Epithelial cell of proximal tubule (primary cell): ENCODE data around the gene PPP1R3F. TPM values are rescaled to one million over a fixed set of nuclear protein-coding genes. Genes with fewer than 3 reads are reported as not detected.

Experiments
- DNase-seq: peaks from one replicate; pipeline ENCODE4 v3.0.0-alpha.2; 2011; ENCODE audit warnings: low read depth
- H3K4me3 ChIP-seq: 2 replicates; pipeline ENCODE4 v1.5.1; 2011; ENCODE audit warnings: low read depth, mild to moderate bottlenecking, low read length
- total RNA-seq: library from RNA; depleted of rRNA; stranded (reverse); fragments of >200 nt; gene quantifications from 2 replicates; pipeline ENCODE4 v1.2.3, GENCODE V29; 2015
- TF ChIP-seq, protein P1 (sequence below): conservative IDR thresholded peaks from 2 replicates; pipeline ENCODE4 v1.5.1; 2012; ENCODE audit warnings: low read depth, mild to moderate bottlenecking, low read length

The PPP1R3F gene
- total RNA-seq, 1 donor from 2014 or later: 2.3 TPM

DNA sequence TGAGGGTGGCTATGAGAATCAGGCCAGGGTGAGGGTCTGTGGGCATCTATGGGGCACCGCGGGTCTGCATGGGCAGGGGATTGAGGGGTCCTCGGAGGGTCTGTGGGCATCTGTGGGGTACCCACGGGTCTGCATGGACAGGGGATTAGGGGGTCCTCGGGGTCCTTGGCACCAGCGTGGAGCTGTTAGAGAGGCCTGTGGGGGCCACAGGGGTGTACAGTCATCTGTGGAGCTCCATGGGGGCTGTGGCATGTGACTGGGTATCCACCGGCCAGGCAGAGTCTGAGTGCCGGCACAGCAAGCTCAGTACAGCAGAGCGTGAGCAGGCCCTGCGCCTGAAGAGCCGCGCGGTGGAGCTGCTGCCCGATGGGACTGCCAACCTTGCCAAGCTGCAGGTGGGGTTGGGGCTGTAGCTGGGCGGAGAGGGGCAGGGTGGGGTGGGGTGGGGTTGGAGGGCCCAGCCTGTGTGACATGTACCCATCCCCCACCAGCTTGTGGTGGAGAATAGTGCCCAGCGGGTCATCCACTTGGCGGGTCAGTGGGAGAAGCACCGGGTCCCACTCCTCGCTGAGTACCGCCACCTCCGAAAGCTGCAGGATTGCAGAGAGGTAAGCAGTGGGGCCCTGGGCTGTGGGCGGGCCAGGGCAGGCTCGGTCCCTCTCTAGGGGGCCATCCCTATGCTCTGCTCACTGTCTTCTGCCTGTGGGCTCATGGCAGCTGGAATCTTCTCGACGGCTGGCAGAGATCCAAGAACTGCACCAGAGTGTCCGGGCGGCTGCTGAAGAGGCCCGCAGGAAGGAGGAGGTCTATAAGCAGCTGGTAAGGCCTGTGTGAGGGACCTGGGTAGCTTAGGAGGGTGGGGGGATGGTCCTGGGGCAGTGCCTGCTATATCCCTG is 21.4 kb upstream of the PPP1R3F start:
- no peak overlapping the region for H3K4me3 ChIP-seq
- TF ChIP-seq, protein P1, sequence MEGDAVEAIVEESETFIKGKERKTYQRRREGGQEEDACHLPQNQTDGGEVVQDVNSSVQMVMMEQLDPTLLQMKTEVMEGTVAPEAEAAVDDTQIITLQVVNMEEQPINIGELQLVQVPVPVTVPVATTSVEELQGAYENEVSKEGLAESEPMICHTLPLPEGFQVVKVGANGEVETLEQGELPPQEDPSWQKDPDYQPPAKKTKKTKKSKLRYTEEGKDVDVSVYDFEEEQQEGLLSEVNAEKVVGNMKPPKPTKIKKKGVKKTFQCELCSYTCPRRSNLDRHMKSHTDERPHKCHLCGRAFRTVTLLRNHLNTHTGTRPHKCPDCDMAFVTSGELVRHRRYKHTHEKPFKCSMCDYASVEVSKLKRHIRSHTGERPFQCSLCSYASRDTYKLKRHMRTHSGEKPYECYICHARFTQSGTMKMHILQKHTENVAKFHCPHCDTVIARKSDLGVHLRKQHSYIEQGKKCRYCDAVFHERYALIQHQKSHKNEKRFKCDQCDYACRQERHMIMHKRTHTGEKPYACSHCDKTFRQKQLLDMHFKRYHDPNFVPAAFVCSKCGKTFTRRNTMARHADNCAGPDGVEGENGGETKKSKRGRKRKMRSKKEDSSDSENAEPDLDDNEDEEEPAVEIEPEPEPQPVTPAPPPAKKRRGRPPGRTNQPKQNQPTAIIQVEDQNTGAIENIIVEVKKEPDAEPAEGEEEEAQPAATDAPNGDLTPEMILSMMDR: no peak
- no peak for DNase-seq

DNA sequence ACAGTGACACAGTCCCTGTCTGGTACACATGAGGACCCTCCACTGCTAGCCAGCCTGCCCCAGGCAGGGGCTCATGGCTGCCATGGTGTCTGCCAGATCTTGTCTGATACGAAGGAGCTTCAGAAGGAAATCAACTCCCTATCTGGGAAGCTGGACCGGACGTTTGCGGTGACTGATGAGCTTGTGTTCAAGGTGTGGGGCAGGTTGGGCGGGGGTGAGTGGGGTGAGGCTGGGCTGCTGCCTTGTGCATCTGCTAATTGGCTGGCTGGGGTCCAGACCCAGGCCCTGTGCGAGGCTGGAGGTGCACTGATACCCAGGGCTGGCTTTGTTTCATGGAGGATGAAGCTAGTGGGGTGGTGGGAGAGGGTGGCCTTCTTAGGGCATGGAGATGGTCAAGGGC is 20.5 kb upstream of the PPP1R3F start:
- no peak overlapping the region for H3K4me3 ChIP-seq
- TF ChIP-seq, protein P1: no peak
- DNase-seq: no peak

DNA sequence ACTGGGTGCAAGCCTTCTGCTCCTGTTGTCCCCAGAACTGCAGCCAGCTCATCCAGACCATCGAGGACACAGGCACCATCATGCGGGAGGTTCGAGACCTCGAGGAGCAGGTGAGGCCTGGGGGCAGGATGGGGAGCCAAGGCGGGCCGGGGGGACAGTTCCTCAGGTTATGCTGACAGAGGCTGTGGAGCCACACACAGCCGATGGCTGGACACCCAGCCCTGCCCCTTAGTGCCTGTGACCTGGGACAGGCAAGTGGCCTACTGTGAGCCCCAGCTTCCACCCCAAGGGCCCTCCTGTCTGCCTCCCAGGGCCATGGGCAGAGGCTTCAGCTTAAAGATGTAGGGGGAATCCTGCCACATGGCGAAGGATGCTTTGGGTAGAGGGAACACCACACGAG is 20.0 kb upstream of the PPP1R3F start:
- H3K4me3 ChIP-seq: no peak overlapping the region
- DNase-seq: no peak

DNA sequence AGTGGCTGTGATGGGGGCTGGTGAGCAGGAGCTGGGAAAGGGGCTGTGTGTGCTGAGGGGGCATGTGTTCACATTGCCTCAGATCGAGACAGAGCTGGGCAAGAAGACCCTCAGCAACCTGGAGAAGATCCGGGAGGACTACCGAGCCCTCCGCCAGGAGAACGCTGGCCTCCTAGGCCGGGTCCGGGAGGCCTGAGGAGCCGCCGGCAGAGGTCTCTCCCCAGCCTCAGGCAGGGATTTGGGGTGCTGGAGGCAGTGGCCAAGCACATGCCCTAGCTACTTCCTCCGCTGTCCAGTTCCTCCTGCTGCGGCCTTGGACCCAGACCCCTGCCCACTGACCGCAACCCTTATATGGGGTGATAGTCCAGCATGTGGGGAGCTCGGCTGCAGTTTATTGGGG is 19.5 kb upstream of the PPP1R3F start:
- H3K4me3 ChIP-seq: no peak overlapping the region
- TF ChIP-seq, protein P1: no peak
- no peak for DNase-seq

More for the DNA sequence above, 20.0 kb upstream of the PPP1R3F start:
- TF ChIP-seq, protein P1: no peak

DNA sequence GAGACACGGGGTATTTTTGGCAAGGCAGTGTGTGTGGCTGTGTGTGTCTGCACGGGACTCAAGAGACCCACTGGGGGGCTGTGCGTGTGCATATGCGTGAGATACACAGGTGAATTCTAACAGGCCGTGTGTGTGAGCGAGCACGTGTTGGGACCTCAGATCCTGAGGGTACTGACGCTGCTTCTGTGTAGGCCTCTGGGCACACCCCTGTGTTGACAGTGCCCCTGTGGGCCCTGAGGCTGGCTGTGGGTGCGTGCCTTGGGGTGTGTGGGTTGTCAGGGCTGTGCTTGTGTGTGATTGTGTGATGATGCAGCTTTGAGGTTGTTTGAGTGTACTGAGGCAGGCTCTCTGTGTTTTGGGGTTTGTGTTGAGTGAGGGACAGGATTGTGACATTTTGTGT is 19.0 kb upstream of the PPP1R3F start:
- TF ChIP-seq, protein P1: no peak
- H3K4me3 ChIP-seq: no peak overlapping the region
- no peak for DNase-seq

DNA sequence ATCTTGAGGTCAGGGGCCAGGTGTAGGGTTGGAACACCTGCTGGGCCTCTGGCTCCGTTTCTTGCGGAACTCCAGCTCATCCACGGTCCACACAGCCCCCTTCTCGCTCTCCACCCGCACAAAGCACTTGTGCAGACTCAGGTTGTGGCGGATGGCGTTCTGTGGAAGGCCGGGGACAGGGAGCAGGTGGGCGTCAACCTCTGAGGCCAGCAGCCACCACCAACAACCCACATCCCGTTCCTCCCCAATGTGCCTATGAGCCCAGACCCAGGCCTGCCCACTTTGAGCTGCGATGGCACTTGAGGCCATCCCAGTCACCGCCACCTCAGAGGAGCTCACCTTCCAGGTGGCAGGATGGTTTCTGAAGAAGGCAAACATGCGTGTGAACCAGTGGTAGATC is 18.3 kb upstream of the PPP1R3F start:
- DNase-seq: no peak

More for the DNA sequence above, 18.3 kb upstream of the PPP1R3F start:
- H3K4me3 ChIP-seq: no peak overlapping the region
- TF ChIP-seq, protein P1: no peak
